CD4-positive, alpha-beta T cell treated with Interleukin-15 for 4 hours (primary cell): ENCODE results near the gene KRT1.
"Not testable (repeated sequence)": the region's sequence is repeated elsewhere in the genome, so short reads cannot be mapped to it uniquely, and the experiment has no call there.

Source experiments
- DNase-seq: peaks from one replicate; pipeline ENCODE4 v3.0.0-alpha.2; 2020; ENCODE audit warnings: low spot score

Gene KRT1

DNA sequence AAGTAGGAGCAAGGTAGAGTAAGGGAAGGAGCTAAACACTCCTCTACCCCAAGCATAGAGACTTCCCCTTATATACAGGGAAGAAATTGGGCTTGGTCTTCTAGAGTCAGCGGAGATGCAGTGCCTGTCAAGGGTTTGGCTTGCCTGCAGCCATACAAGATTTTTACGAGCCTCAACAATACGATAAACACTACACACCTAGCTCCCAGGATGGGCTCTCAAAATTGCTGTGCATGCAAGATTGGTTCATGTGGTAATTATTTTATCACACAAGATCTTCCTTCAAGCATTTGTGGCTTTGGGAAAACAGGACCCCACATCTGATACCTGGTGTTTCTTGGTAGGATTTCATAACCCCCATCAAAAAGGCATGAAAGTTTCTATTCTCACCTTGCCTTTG is at the start of gene KRT1:
KRT1 (minus strand) TSS at position 45 of the 400 bp plus-strand sequence. CDS start 59 bp downstream, outside the sequence.
- no peak for DNase-seq

DNA sequence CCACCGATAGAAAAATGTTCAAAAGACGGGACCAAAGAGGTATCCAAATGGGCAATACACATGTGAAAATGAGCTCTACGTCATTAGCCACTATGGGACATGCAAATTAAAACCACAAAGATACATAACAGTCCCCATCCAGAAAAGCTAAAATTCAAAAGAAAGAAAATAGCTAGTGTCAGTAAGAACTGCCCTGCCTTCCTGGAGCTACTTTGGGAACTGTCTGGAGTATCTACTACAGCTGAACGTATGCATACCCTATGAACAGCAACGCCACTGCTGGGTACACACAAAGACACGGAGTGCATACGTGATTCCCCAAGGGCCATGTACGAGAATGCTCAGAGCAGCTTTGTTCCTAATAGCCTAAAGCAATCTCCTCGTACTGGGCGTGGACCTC is 48.9 kb upstream of the KRT1 start:
- DNase-seq, result no peak

DNA sequence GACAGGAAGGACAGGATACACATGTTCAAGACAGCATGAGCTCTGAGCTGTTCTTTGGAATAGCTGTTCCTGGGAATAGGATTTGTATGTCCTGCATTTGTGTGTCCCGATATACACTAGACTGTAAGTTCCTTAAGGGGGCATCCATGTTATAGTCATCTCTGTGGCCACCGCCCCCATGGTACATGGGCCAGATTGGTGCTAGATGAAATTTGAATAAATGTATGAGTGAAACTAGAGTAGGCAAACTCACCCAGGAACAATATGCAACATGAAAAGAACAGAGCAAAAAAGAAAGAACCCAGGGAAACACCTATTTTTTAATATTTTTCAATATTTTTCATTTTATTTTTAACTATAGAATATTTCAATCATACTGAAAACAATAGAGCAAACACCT is 48.2 kb upstream of the KRT1 start:
- no peak for DNase-seq

DNA sequence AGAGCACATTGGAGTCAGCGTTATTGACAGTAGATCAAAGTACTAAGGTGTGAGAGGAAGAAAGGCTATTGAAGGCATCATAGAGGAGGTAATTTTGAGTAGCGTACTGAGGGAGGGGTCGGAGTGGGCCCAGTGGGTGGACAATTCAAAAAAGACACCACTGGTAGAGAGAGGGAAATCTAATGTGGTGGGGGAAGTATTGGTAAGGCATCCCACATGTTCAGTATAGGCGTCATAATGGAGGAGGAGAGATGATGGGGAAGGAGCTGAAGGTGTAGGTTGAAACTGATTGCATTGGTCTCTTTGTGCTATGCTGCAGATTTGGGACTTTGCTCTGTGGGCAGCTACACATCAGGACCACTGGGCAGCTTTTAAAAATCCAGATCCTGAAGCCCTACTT is 46.8 kb upstream of the KRT1 start:
- no peak for DNase-seq

DNA sequence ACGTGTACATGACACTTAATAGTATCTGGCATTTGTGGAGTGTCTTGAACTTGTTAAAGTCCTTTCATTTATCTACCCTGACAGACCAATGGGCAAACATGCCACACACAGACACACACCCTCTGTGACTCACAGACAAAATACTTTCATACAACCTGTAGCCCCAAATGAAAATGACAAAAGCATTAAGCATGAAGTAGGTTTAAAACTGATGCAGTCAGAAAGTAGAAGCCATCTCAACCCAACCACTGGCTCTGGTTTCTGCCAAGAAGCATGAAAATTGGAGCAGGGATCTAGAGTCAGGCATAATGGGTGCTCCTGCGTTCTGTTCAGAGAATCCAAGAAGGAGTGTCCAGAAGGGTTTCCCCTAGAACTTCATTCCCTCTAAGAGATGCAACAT is 46.2 kb upstream of the KRT1 start:
- DNase-seq, result no peak

DNA sequence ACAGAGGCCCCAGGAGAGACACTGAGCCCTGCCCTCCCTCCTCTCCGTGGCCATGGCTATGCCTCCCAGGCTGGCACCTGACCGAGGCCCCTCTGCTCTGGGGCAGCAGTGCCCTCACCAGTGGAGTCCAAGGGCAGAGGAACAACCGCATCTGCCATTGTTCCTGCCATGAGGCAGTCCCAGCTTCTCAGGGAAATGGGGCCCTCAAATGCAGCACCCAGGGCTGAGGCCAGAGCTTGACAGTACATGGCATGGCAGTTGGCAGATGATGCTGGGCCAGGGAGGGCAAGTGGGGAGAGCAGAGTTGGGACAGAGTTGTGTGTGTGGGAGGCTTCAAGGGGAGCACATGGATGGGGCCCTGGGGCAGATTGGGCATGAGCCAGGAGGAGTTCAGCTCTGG is 44.2 kb upstream of the KRT1 start:
- DNase-seq, result no peak

DNA sequence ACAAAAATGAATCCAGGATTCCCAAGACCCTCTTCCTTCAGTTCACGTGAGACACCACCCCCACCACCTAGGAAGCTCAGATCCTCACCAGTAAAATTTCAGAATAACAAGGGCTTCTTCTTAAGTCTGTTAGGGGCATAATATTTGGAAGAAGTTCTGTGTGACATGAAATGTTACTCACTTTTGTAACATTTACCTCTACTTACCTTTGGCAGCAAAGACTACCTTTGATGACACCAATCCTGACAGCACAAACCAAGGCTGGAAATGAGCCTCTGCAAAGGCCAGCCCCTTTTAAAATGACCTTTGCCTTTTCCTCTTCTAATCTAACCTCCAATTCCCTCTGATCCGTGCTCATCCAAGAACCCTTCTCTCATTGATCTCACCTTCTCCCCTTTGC is 42.5 kb upstream of the KRT1 start:
- DNase-seq, result no peak

DNA sequence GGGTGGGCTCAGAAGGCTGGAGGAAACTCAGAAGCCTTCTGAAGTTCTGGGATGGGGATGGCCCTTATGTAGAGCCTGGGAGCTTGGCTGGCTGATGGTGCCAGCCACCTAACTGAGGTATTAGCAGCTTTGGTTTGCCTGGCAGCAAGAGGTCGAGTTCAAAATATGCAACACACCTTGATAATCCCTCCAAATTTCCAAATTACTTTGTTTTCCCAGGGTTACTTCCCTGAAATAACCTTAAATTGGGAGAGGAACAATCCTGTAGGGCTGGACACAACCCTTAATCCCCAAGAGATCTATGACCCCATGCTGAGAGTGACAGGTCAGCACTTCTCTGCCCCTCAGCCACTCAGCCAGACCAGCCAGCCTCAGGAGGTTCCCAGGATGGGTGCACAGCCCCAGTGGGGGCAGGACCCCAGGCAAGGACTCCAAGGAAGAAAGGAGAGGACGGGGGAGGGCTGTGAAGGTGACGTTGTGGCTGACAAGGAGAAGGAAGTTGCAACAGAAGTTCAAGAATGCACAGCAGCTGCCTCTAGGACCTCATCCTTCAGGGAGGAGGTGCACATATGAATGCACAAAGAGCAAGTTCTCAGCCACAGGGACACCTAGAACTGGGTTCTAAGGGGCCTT is 41.7 kb upstream of the KRT1 start:
- DNase-seq, result no peak

DNA sequence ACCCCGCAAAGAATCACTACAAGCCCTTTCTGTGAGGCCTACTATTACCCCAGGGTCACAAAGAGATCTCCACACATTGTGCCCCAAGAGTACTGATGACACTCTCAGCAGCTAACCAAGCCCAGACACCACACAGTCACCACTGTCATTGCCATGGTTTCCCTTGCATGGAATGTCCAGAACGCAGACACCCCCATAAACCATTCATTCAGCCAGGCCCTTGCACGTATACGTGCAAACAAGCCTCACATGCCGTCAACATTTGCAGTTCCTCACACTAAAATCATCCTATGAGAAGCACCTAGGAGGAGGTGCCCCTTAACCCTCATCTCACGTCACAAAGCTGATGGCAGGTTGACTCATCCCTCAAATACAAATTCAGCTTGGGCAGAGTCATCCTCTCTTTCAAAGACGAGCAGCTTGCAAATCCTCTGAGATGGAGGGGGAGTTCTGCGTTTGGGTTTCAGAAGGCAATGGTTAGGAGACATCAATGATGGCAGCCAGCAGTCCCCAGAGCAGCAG is 40.2 kb upstream of the KRT1 start:
- DNase-seq, result no peak

DNA sequence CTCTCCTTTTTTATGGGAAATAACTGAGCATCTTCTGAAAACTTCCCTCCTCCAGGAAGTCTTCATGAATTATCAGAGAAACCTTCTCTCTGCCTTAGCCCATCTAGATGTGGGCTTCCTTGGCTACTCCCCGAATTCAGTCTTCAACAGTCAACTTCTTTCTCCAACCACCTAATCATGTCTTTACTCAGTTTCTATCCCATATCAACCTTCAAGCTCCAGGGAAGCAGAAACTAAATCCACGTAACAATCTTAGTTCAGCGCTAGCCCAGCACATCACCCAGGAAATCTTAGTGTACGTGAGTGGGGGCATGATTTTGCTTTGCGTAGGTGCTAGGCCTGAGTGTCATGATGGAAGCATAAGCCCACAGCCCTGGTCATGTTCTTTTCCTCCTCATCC is 35.9 kb upstream of the KRT1 start:
- DNase-seq, result no peak

DNA sequence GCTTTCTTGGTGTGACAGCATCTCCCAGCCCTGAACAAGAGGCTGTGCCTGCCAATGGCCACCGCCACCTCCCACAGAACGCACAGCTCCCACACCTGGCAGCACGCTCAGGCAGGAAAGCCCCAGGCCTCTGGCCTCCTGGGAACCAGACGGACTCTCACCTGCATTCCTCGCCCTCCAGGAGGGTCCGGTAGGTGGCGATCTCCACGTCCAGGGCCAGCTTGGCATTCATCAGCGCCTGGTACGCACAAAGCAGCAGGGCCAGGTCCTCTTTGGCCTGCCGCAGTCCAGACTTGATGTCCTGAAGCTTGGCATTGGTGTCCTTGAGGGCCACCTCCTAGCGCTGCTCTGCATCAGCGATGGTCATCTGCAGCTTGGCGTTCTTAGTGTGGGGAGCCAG is 35.2 kb upstream of the KRT1 start:
- DNase-seq, result no peak

DNA sequence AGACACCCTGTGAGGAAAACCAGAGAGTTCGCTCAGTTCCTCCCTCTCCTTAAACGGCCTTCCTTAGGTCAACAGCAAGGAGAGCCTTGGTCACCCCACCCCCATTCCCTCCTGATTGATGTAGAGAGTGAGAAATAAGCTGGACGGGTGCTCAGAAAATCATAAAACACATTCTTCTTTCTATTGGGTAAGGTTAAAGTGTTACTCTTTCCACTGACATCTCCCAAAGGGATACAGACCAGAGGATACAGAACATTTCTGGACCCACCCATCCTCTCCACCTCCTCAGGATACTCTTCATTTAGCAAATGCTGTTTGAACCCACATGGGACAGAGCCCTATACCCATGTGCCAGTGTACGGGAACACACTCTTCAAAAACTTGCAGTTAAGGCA is 34.7 kb upstream of the KRT1 start:
- DNase-seq, result no peak

DNA sequence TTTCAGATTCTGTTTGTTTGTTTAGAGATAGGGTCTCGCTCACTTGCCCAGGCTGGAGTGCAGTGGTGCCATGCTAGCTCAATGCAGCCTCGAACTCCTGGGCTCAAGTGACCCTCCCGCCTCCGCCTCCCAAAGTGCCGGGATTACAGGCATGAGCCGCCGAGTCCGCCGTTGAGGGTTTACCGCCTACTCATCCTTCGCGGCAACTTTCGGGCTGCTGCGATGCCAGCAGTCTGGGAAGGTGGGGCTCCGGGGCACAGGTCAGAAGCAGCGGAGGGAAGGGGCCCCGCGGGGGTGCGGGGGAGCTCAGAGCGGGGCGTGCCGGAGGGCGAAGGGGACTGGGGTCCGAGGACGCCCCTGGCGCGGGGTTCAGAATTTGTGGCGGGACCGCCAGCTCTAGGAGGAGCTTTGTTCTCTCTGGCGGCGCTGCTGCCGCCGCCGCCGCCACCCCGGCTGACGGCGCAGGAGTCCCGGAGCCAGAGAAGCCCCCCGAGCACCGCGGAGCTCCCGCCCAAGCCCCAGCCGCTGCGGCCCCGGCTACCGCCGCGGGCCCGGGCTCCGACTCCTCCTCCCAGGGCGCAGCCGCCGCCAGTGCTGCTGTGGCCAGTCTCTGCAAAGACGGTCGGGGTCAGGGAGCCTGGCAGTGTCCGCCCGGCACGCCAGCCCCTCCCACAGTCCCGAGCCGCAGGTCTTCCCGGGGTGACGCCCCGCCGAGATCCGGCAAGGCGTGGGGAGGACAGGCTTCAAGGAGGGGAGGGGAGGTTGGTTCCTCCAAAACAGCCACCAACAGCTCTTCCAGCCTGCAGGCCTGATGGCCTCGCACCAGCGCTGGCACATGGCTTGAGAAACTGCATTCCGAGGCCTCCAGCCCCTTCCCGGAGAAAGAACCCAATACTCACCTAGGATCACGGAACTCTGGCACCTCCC is 34.0 kb upstream of the KRT1 start:
- DNase-seq, result no peak

DNA sequence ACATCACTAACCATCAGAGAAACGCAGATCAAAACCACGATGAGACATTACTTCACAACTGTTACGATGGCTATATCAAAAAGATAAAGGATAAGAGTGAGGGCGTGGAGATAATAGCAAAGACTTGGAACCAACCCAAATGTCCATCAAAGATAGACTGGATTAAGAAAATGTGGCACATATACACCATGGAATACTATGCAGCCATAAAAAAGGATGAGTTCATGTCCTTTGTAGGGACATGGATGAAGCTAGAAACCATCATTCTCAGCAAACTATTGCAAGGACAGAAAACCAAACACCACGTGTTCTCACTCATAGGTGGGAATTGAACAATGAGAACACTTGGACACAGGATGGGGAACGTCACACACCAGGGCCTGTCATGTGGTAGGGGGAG is 31.9 kb upstream of the KRT1 start:
- DNase-seq, result not testable (repeated sequence)

DNA sequence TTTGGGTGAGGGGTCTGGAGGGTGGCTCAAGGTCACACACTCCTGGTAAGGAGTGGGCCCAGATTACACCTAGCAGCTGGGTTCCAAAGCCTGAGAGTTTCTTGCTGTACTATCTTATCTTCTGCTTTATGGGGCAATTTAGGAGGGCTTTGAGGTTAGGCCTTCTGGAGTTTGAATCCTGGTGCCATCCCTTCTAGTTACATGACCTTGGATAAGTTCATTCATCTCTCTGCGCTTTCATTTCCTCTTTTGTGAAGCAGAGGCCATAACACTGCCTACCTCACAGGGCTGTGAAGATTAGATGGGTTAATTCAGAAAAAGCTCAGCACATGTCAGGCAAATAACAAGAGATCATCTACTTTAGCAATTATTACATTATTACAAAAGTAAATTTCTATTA is 30.5 kb upstream of the KRT1 start:
- DNase-seq, result no peak

DNA sequence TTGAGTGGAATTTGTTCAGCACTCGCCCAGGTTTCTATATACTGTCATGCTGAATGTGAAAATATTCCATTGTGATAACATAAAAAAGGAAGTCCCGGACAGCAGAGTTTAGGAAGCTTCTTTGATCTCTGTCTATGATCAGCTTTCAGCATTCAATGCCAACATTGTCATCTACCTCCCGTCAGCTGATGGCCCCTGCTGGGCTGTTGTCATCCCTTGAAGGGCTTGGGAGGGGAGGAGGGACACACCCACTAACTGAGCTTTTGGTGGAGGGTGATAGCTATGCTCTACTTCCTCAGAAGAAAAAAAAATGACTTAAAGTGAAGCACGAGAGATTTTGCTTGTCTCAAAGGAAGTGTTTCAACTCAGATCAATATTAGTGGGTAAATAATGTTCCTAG is 27.8 kb upstream of the KRT1 start:
- no peak for DNase-seq

DNA sequence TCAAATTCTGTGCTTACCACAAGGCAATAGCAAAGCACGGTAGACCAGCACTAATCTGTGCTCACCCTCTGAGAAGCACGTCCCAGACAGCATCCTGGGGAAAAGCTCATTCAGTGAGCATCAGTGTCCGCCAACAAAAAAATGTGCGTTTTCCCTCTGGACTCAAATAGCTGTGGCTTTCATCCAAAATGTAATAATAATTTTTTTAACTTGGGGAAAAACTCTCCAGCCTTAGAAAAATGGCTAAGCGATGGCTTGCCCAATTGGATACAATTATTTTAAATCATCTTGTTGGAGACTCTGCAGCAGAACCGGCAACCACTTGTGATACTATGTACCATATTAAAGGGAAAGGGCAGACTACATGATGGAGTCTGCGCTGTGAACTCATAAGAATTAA is 24.3 kb upstream of the KRT1 start:
- DNase-seq, result no peak

DNA sequence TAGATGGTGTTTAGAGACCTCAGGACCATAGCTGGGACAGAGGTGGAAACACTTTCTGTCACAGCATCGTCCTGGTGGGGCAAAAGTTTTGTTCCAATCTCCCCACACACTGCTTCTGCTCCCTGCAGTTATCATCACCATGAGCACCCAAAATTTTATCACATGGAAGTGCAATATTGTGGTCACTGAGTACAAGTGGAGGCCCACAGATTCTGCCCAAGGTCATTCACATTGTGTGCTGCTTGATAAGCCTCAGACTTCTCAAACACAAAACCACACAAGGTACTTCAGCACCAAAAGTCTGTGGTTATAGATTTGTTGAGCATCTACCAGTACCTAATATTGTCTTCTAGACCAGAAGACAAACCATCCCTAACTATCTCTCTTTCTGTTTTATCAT is 23.7 kb upstream of the KRT1 start:
- no peak for DNase-seq

DNA sequence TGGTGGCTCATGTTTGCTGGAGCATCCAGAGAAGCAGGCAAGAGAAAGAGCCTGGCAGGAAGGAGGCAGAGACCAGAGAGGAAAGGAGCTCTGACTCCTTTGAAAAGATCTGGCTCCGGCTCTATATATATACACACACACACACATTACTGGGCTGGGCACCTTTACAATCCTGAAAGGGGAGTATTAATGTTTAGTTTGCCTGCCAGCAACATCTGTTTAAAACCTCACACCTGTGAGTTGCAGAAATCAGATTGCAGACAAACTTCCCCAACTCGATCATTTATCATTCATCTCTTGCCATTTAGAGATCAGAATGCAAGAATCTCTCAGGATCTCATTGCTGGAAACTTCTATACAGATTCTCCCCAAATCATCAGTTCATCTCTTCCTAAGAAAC is 23.2 kb upstream of the KRT1 start, which contains the start of gene KRT77:
KRT77 (minus strand) TSS at position 101 of the 400 bp plus-strand sequence; CDS start at position 11, 90 bp downstream.
- DNase-seq, result no peak

DNA sequence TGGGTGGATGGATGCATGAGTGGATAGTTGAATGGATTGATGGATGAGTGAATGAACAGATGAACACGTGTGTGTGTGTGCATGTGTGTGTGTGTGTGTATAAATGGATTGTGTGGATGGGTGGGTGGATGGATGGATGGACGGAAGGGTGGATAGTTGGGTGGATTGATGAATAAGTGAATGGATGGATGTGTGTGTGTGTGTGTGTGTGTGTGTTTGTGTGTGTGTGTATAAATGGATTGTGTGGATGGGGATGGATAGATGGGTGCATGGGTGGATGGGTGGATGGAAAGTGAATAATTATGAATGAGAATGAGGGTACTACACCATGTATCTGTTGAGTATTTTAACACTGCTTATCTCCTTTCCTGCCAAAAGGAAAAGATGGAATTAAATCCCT is 22.1 kb upstream of the KRT1 start:
- DNase-seq, result no peak

DNA sequence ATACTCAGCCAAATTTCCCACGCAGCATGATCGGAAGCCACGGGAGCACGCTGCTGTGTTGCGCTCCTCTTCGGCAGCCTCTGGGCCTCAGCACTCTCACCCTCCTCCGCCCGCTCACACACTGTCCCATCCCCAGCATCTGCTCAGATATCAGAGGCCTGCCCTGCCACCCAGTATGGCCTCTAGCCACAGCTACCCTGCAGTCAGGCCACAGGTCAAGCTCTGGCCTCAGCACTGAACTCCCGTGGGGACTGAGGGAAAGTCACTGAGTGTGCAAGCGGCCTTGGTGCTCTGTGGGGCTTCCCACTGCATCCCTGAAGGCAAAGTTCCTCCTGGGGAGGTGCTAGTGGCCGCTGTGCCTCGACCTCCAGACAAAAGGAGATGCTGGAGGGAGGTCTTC is 21.1 kb upstream of the KRT1 start:
- no peak for DNase-seq

DNA sequence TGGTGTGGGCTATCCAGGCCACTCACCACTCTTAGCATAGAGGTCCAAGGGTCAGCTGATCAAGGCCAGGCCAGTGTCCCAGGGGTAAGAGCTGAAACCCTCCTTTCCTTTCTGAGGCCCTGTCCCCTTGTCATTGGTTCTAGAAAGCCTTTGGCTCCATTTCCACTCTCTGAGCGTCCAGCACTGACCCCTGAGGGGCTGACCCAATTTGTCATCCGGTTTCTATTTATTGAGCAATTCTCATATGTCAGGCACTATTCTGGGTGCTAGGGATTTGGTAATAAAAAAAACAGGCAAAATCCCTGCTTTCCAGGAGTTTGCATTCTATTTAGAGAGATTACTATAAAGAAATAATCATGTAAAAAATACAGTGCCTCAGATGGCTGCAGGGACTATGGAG is 19.8 kb upstream of the KRT1 start:
- DNase-seq, result no peak

DNA sequence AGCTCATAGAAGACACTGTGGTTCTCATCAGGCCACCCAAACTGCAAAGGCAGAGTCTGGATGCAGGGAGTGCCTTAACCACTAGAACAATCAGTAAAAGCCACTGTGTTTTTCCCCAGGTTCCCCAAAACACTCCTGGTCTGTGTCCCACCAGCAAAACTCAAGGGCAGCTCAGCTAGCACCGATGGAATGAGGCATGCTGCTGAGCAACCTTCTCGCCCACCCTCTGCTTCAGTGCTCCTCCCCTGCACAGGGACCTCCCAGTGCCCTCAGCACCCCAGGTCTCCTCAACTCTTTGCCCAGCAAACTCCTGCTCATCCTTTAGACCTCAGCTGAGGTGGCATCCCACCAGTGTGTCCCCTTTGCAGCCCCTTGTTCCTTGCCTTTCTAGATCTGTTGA is 19.2 kb upstream of the KRT1 start:
- DNase-seq, result no peak
